HEK293 (cell line): ENCODE results near the gene PTPN9.

Source experiments
- CTCF ChIP-seq: fragments of 450-650 bp; formaldehyde crosslinking; IDR thresholded peaks from 2 replicates; pipeline ENCODE4 v1.5.1; 2016; ENCODE audit warnings: missing biosample characterization, missing genetic modification characterization
- ZNF202 ChIP-seq: fragments of 450-650 bp; formaldehyde crosslinking; IDR thresholded peaks from 2 replicates; pipeline ENCODE4 v1.5.1; 2016; ENCODE audit warnings: missing biosample characterization, missing genetic modification characterization, borderline replicate concordance
- ZNF274 ChIP-seq, 2 experiments: fragments of 200-500 bp in 1 of 2; fragments of 450-650 bp in 1 of 2; sonication (Bioruptor generic) in 1 of 2; formaldehyde crosslinking in 1 of 2; IDR thresholded peaks; 2 replicates each; pipeline versions ENCODE4 v1.5.1 to v1.6.1; 2014 to 2016; ENCODE audit warnings: borderline replicate concordance in 1 of 2, inconsistent platforms in 1 of 2, low read length in 1 of 2, missing biosample characterization in 1 of 2, missing genetic modification characterization in 1 of 2
- ZNF433 ChIP-seq: fragments of 450-650 bp; formaldehyde crosslinking; IDR thresholded peaks from 2 replicates; pipeline ENCODE4 v1.5.1; 2016; ENCODE audit warnings: missing biosample characterization, missing genetic modification characterization, low read depth
- ZNF548 ChIP-seq: fragments of 450-650 bp; formaldehyde crosslinking; IDR thresholded peaks from 2 replicates; pipeline ENCODE4 v1.5.1; 2016; ENCODE audit warnings: missing biosample characterization, missing genetic modification characterization
- ZNF561 ChIP-seq: fragments of 450-650 bp; IDR thresholded peaks from 2 replicates; pipeline ENCODE4 v1.5.1; 2018; ENCODE audit warnings: missing biosample characterization, missing genetic modification characterization, borderline replicate concordance
- TF ChIP-seq, protein P1 (sequence below): fragments of 450-650 bp; formaldehyde crosslinking; IDR thresholded peaks from 2 replicates; pipeline ENCODE4 v1.5.1; 2016; ENCODE audit warnings: missing biosample characterization, missing genetic modification characterization

GRCh38 chr15:75532413-75533250 is 46.5 kb downstream of the PTPN9 start:
- peak; percentile 65 for TF ChIP-seq CTCF (tag by site-specific recombination)
- no peak for TF ChIP-seq ZNF274 (IDR thresholded peaks at IDR 0.05; ENCODE audit: low read length)
- TF ChIP-seq ZNF274 (tag by site-specific recombination; IDR thresholded peaks at IDR 0.05; ENCODE audit: borderline replicate concordance) = no peak
- TF ChIP-seq ZNF433 = no peak
- no peak for TF ChIP-seq ZNF548 (tag by site-specific recombination)
- TF ChIP-seq, protein P1, sequence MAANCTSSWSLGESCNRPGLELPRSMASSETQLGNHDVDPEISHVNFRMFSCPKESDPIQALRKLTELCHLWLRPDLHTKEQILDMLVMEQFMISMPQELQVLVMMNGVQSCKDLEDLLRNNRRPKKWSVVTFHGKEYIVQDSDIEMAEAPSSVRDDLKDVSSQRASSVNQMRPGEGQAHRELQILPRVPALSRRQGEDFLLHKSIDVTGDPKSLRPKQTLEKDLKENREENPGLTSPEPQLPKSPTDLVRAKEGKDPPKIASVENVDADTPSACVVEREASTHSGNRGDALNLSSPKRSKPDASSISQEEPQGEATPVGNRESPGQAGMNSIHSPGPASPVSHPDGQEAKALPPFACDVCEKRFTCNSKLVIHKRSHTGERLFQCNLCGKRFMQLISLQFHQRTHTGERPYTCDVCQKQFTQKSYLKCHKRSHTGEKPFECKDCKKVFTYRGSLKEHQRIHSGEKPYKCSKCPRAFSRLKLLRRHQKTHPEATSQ (tag by site-specific recombination) = no peak
- no peak for TF ChIP-seq ZNF561 (tag by site-specific recombination)
- TF ChIP-seq ZNF202 = no peak
